Loucy (cell line): ENCODE measurements around the gene CAMKMT.

Experiments
- CTCF ChIP-seq: fragments of 200-600 bp; sonication (generic); conservative IDR thresholded peaks from 2 replicates; pipeline ENCODE4 v1.5.1; 2014; ENCODE audit warnings: mild to moderate bottlenecking, antibody characterized with exemption, low read length
- EZH2phosphoT487 ChIP-seq: fragments of 200-600 bp; IDR thresholded peaks from 2 replicates; pipeline ENCODE4 v1.6.1; 2018; ENCODE audit warnings: antibody characterized with exemption, mild to moderate bottlenecking, moderate library complexity, borderline replicate concordance

DNA sequence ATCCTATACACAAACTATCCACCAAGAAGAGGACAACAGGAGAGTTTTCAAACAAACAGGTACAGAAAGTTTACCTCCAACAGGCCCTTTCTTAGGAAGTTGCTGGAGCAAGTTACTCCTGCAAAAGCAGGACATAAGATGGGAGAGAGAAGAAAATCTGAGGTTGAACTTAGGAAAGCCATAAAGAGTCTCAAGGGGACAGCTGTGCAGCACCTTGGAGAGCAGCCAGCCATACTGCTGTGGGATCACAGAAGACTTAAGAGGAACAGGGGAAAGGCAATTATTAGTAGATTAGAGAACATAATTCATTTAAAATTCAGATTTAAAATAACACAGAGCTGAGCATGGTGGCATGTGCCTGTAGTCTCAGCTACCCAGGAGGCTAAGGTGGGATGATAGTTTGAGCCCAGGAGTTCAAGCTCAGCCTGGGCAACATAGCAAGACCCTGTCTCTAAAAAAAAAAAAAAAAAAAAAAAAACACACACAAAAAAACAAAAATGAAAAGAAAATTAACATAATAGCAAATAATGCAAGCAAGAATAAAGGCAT, 431.6 kb downstream of the CAMKMT start:
- TF ChIP-seq CTCF (no peak), EZH2phosphoT487 (no peak)
